Stimulated activated naive CD4-positive, alpha-beta T cell (primary cell): Measurements from ENCODE around the gene RBM6.
"Not testable (repeated sequence)": the region's sequence is repeated elsewhere in the genome, so short reads cannot be mapped to it uniquely, and the experiment has no call there.

Experiments
- DNase-seq, 6 experiments: peaks; one replicate each; lab custom pipeline; 2025; lab: John Stamatoyannopoulos, UW

Gene RBM6

GRCh38 chr3:49992326-49992725 lies 52.4 kb downstream of the RBM6 start:
- DNase-seq, result no peak

DNA sequence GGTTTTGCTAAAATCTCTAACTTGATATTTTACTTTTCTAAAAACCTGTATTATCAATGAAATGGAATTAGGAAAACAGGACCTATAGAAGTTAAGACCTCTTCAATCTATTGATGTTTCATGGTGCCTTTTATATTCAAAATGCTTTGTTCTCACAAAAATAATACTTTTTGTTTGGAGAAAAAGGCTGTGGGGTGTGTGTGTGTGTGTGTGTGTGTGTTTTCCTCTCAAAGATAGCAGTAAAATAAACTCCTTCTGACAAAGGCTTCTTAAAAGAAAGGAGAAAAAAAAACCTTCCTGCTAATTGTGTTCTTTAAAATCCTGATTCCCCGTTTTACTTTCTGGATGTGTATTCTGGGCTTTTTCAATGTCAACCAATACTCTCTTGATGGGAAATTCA lies 54.5 kb downstream of the RBM6 start:
- no peak for DNase-seq

DNA sequence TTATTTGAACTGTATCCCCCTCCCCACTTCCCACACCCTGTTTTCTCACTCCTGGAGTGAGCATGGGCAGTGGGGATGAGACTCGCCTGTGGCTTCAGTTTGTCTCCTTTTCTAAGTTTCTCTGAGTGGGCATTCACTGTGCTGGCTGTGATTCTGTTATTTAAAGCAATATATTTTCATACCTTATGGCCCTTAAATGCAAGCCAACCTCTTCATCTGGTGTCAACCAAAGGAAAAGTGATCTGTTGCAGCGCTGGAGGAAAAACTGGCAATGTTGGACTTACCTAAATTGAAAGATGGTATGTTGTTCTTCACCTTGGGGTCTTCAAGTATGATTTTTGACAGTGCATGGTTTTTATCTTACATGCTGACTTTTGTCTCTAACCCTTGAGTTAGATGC lies 56.1 kb downstream of the RBM6 start:
- no peak for DNase-seq

GRCh38 chr3:49997862-49998261 lies 57.9 kb downstream of the RBM6 start:
- DNase-seq, result no peak

DNA sequence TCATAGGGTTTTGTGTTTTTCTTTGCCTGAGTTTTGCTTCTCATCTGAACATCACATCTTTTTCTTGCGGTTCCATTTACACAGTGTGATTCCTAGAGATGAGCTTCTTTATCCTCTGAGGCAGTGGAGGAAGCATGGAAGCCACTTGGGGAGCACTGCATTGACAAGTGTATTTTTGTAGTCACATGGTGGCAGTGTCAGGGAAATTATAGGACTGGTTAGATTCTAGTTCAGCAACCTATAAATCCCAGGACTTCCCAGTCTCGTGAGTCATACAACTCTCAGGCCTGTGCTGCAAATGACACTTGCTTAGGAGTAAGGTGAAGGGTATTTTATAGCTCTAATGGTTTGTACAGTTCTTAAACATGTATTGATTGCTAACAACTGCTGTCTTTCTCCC lies 58.4 kb downstream of the RBM6 start:
- no peak for DNase-seq

DNA sequence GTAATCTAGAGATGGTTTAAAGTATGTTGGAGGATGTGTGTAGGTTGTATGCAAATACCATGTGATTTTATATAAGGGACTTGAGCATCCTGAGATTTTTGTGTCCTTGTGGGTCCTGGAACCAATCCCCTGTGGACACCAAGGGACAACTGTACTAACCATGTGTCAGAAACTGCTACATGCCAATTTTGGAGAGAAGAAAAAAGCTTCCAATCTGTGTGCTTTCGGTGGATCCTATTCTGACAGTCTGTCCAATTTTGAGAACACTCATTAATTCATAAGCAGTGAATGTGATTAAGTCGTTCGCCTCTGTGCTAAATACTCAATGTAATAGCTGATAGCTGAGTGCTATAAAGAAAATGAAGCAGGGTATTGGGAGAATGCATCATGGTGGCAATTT lies 61.6 kb downstream of the RBM6 start:
- DNase-seq, result no peak

DNA sequence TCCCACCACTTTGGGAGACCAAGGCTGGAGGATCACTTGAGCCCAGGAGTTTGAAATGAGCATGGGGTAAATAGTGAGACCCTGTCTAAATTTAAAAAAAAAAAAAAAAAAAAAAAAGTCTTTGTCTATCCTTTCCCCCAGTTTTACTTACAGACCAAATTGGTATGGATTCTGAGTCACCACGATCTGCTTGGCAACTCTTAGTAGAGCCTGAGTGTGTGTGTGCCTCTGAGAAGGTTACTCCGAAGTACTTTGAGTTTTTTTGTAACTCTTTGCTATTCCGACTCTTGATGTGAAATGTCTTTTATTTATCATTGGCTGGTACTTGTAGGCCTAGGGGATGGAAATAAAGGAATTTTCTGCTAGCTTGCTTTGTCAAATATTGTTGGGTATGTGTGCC lies 63.3 kb downstream of the RBM6 start:
- DNase-seq, result no peak

DNA sequence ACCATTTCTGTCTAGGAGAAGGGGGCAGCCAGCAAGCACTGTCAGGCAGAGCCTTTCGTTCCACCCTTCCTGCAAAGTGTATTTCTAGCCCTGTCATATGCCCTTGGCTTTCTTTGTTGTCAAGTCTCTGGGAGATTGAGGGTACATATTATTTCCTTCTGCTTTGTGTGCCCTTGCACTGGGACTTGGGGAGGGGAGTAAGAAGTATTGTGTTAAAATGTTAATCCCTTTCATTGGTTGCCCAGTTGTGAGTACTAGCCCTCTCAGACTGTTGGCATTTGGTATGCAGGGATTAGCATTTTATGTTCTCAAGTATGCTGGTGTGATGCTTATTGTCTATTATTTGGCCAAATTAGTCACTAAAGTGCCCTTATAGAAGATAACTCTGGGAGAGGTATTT lies 63.9 kb downstream of the RBM6 start:
- DNase-seq, result no peak

DNA sequence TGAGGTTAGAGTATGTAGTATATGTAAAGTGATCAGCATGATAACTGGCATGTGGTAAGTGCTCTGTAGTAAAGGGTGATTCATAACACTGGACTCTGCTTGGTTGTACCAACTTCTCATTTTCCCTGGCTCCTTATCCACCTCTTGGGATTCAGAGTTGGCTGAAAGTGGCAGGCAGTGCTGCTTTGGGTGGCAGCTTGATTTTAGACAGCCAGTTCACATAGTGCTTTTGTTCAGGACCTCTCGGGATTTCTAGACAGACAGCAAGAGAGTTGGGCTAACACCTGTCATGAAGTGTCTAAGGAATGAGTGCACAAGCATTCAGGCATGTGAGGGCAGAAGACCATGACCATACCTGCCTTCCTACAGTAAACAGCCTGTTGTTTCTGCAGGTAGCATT lies 69.0 kb downstream of the RBM6 start:
- no peak for DNase-seq

DNA sequence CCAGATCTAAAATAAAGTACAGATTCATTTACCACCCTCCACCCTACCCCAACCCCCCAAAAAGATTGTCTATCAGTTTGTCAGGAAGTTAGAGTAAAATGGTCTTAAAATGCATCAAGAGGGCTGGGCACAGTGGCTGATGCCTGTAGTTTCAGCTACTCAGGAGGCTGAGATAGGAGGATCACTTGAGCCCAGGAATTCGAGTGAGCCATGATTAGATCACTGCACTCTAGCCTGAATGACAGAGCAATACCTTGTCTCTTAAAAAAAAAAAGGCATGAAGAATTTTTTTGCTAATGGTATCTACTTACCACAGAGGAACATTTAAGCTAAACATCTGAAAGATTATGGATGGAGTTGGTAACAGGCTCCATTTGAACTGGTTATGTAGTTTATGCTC lies 71.0 kb downstream of the RBM6 start:
- no peak for DNase-seq

DNA sequence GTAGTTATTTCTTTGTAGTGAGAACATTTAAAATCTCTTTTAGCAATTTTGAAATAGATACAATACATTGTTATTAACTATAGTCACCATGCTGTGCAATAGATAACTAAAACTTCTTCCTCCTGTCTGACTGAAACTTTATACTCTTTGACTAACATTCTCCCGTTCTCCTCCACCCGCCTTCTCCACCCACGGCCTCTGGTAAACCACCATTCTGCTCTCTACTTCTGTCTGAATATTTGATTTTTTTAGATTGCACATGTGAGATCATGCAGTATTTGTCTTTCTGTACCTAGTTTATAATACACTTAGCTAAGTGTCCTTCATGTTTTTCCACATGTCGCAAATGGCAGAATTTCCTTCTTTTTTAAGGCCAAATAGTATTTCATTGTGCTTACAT lies 76.0 kb downstream of the RBM6 start:
- DNase-seq, result no peak

- DNase-seq, result no peak
These were observed 88.4 kb downstream of the RBM6 start for GRCh38 chr3:50028346-50028745.

GRCh38 chr3:50031201-50031600 lies 91.3 kb downstream of the RBM6 start:
- DNase-seq, result not testable (repeated sequence)

DNA sequence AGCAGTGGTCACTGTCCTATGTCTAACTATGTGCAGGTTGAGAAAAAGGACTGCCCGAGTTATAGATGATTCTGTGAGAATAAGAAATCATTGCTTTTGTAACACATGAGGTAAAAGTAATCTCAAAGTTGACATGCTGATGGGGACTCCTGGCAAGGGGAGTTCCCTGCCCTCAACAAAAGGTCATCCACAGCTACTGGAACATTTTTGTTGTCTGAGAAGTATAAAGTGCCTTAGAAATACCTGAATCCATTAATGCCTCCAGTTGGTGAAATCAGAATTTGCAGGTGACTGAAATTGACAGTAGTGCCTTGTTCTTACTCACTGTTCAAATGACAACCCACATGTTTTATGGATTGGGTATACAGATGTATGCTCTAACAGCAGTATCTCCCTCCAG lies 105.0 kb downstream of the RBM6 start:
- DNase-seq, result no peak

- DNase-seq, result no peak
These were observed 107.5 kb downstream of the RBM6 start for GRCh38 chr3:50047426-50047825.

DNA sequence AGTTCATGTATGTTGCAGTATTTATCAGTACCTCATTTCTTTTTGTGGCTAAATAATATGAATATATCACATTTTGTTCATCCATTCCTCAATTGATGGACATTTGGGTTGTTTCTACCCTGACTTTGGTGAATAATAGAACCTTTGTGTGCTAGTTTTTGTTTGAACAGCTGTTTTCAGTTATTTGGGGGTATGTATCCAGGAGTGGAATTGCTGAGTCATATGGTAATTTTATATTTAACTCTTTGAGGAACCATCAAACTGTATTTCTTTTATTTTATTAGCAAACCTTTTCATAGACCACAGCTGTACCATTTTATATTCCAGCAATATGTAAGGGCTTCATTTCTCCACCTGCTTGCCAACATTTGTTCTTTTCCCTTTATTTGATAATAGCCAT lies 110.4 kb downstream of the RBM6 start:
- no peak for DNase-seq

DNA sequence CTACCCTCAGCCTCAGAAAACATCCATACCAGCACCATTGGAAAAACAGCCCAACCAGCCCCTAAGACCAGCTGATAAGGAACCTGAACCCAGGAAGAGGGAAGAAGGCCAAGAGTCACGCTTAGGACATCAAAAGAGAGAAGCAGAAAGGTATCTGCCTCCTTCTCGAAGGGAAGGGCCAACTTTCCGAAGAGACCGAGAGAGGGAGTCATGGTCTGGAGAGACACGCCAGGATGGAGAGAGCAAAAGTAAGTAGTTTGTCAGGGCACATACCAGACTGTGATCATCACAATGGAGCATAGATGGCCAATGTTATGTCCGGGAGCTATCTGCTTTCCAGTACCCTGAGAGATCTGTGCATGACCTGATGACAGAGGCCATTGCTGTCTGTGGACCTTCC lies 117.8 kb downstream of the RBM6 start:
- DNase-seq, result no peak

GRCh38 chr3:50068134-50068533 lies 128.2 kb downstream of the RBM6 start:
- DNase-seq, result no peak

DNA sequence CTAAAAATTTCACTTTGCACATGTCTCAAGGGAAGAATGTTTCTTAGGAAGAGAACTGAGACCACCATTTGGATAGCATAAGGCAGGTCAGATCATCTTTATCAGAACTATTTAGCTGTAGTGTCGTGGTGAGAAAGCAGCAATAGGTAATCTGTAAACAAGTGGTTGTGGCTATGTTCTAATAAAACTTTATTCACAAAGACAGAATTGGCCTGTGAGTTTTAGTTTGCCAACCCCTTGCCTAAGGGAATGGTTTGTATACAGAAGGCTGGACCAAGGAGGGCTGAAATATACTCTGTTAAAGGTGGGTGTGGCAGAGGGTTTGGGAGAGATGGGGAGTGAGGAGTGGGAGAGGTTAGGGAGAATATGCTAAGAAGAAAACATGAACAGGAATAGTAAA lies 138.1 kb downstream of the RBM6 start:
- DNase-seq, result no peak

DNA sequence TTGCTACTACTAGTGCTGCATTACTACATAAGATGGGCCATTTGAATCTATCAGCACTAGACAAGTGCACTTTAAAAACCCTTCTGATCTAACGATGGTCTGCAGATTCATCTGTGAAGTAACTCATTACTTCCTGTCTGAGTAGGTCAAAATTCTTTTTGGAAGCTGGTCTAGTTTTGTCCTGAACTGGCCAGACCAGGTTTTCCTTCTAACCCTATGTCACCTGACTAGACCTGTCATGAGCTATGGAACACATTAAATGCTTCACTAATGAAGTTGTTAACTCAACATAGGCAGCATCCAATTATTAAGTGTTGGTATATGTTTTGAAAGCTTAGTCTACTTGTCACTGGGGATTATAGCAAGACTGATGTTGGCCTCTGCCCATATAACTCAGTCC lies 138.7 kb downstream of the RBM6 start:
- no peak for DNase-seq

GRCh38 chr3:50084951-50085350 lies 145.0 kb downstream of the RBM6 start:
- not testable (repeated sequence) for DNase-seq

DNA sequence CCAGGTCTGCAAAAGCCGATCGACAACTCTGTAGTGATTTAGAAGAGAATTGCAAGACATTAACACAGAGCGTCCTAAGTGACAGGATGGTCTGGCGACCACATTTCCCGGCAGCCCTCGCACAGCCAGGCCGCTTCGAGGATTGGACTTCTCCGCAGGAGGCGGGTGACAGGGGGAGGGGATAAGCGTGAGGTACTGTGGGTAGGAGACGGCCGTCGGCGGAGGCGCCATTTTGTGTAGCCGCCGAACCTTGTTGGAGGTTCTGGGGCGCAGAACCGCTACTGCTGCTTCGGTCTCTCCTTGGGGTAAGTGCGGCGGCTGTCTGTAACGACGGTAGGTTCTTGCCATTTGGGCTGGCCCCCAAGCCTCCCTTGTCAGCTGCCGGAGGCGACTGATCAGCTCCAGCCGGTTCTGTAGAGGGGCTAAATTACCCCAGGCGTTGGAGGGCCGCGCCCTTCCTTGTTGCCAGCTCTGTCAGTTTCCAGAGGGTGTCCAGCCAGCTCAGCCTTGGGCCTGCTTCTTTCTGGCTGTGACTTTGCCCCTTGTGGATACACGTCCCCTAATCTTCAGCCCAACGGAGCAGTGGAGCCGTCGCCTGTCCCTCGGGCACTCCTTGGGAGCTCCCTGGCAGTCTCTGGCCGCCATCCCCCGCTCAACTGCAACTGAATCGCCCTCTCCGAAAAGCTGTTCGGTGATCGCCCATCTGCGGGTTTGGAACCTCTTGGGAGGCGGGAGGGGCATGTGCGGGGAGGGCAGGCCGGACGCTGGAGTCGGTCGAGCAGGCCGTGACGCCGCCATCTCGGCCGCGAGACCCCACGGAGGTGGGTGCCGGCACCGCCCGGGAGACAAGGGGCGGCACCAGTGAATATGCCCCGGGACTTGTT lies 149.0 kb downstream of the RBM6 start, which contains the start of gene RBM5:
Gene RBM5, plus strand, starts transcription at position 195 of the 884 bp plus-strand sequence. CDS start 1,516 bp downstream, outside the sequence.
- peak; percentile 78 to 89 (median 84) for DNase-seq

- DNase-seq, result no peak
These were observed 149.6 kb downstream of the RBM6 start for GRCh38 chr3:50089609-50089945.

DNA sequence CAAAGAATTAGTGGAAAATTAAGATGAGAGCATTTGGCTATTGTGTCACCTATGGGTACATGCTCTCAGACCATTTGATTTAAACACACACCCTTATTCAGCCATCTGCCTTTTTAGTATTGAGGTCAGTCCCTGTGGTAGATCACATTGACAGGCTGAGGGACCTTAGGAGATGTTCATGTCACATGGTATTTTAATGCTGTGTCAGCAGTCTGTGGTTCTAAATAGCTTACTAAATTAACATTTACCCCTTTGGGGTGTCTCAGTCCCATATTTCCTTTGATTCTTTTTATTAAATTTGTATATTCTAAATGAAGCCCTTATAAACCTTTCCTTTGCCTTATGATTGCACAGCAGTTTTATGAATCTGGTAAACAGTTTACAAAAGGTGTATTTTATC lies 151.0 kb downstream of the RBM6 start:
- DNase-seq, result no peak
